Measurements from ENCODE around the gene ITGB1. TPM values are rescaled to one million over a fixed set of nuclear protein-coding genes. Genes with fewer than 3 reads are reported as not detected.
A peak's percentile ranks its signal among the peaks of the same experiment; 100 is the strongest.

ITGB1 gene
- total and polyA plus RNA-seq, 10 of the 15 experiments (the other 5 are each of a cell fraction or from before 2014, with no cell fraction given), result 2.8 to 20.7 (median 10.4) TPM

GRCh38 chr10:32960022-32960421, 2.0 kb upstream of the ITGB1 start:
- Histone ChIP-seq H3K27ac (ENCODE audit: control insufficient read depth, insufficient read depth) (no peak overlapping the region), H4K20me1 (ENCODE audit: control insufficient read depth, insufficient read depth) (no peaks in the 10 kb centered on the region), H2AFZ (ENCODE audit: control insufficient read depth, low read depth, low read length) (no peak overlapping the region), H3K4me1 (ENCODE audit: control insufficient read depth, insufficient read depth, low read length) (peaks cover 20% of the 10 kb centered on the region), H3K4me2 (ENCODE audit: control insufficient read depth, insufficient read depth) (peak overlapping the region; percentile 91), H3K9ac (ENCODE audit: control insufficient read depth, insufficient read depth, low read length) (no peak overlapping the region), H3K27me3 (replicated peaks in 1 of 2; ENCODE audit: control insufficient read depth in 2 of 2, insufficient read depth in 2 of 2, low read length in 1 of 2) (no peaks in the 10 kb centered on the region), H3K79me2 (ENCODE audit: control insufficient read depth, insufficient read depth, low read length) (peaks cover 23% of the 10 kb centered on the region), H3K9me3 (replicated peaks; ENCODE audit: control insufficient read depth, insufficient read depth, low read length) (no peaks in the 10 kb centered on the region), H3K36me3 (ENCODE audit: control insufficient read depth in 2 of 2, insufficient read depth in 2 of 2, low read length in 1 of 2) (no peaks in the 10 kb centered on the region), H3K4me3 (0 out of 2 replicates have a peak overlapping the region, but pooled peaks have one; percentile 93)
- intact Hi-C loops (cut with micrococcal nuclease; ENCODE audit: unreplicated experiment) (no loop called here), in situ Hi-C loops (cut with MboI) (no loop called here)
- WGBS (ENCODE audit: insufficient coverage, insufficient replicate concordance, low lambda C conversion rate, missing lambda C conversion rate), result 69% methylated on average over 4 of the region's 4 CpGs
- CTCF ChIA-PET, result interaction anchor here (1.4 kb wide), 1 partner anchor 12 kb away, joined by 3 read pairs; no protein-coding TSS in a partner anchor
- FAIRE-seq (no peak), ATAC-seq (no peak), DNase-seq (ENCODE audit: low read depth, low spot score) (no peak)
- BruUV-seq (replicated peaks), result no TSS peak
- no peak for TF ChIP-seq POU2F2 (IDR thresholded peaks at IDR 0.05; ENCODE audit: borderline replicate concordance, low read depth, low read length)
- TF ChIP-seq ZNF274 (IDR thresholded peaks at IDR 0.05; ENCODE audit: insufficient read depth, insufficient read length), result no peak
- no peak for TF ChIP-seq GATAD2B (conservative IDR thresholded peaks at IDR 0.05; ENCODE audit: low read depth)
- SMC1A ChIA-PET (ENCODE audit: uncharacterized antibody, unreplicated experiment), result interaction anchor here (1.0 to 1.5 kb wide), 2 partner anchors 9 to 12 kb away, joined by 3 to 4 read pairs; no protein-coding TSS in a partner anchor
- RAD21 ChIA-PET (ENCODE audit: unreplicated experiment), result interaction anchor here (0.6 kb wide), 1 partner anchor 78 kb away, joined by 3 read pairs; no protein-coding TSS in a partner anchor
- POLR2A ChIA-PET, result no interaction called here

- FAIRE-seq (peak; percentile 88), ATAC-seq (peak; percentile 67), DNase-seq (ENCODE audit: low read depth, low spot score) (peak; percentile 53)
- BruUV-seq (replicated peaks), result no TSS peak
- ChIA-PET SMC1A (ENCODE audit: uncharacterized antibody, unreplicated experiment) (interaction anchor here (0.8 to 1.5 kb wide), 3 partner anchors 8 to 50 kb away, joined by 3 to 4 read pairs (median 4); no protein-coding TSS in a partner anchor), RAD21 (ENCODE audit: unreplicated experiment) (interaction anchor here (0.6 kb wide), 1 partner anchor 77 kb away, joined by 3 read pairs; no protein-coding TSS in a partner anchor), CTCF (interaction anchor here (1.4 kb wide), 1 partner anchor 11 kb away, joined by 3 read pairs; no protein-coding TSS in a partner anchor), POLR2A (no interaction called here)
- H3K4me1 ChIP-seq (ENCODE audit: control insufficient read depth, insufficient read depth, low read length), result peaks cover 22% of the 10 kb centered on the region
- H3K9ac ChIP-seq (ENCODE audit: control insufficient read depth, insufficient read depth, low read length), result peak overlapping the region; percentile 89
- H3K4me2 ChIP-seq (ENCODE audit: control insufficient read depth, insufficient read depth), result peak overlapping the region; percentile 91
- in situ Hi-C loops (cut with MboI), result no loop called here
- H4K20me1 ChIP-seq (ENCODE audit: control insufficient read depth, insufficient read depth), result no peaks in the 10 kb centered on the region
- H3K36me3 ChIP-seq (ENCODE audit: control insufficient read depth in 2 of 2, insufficient read depth in 2 of 2, low read length in 1 of 2), result no peaks in the 10 kb centered on the region
- peaks cover 29% of the 10 kb centered on the region for H3K79me2 ChIP-seq (ENCODE audit: control insufficient read depth, insufficient read depth, low read length)
- WGBS (ENCODE audit: insufficient coverage, insufficient replicate concordance, low lambda C conversion rate, missing lambda C conversion rate), result 23% methylated on average over 10 of the region's 10 CpGs
- peak overlapping the region; percentile 90; the same call in 1 of the 2 replicates for H3K27ac ChIP-seq (ENCODE audit: control insufficient read depth, insufficient read depth)
- intact Hi-C loops (cut with micrococcal nuclease; ENCODE audit: unreplicated experiment), result no loop called here
- H2AFZ ChIP-seq (ENCODE audit: control insufficient read depth, low read depth, low read length), result no peak overlapping the region; the same call in 1 of the 2 replicates
- no peaks in the 10 kb centered on the region for H3K27me3 ChIP-seq (replicated peaks in 1 of 2; ENCODE audit: control insufficient read depth in 2 of 2, insufficient read depth in 2 of 2, low read length in 1 of 2)
- H3K4me3 ChIP-seq, result peak overlapping the region; percentile 93
- H3K9me3 ChIP-seq (replicated peaks; ENCODE audit: control insufficient read depth, insufficient read depth, low read length), result no peaks in the 10 kb centered on the region
- peak; percentile 64; the same call in 1 of the 2 replicates for TF ChIP-seq MTA3 (IDR thresholded peaks at IDR 0.05; ENCODE audit: borderline replicate concordance, low read length)
- TF ChIP-seq SPI1 (IDR thresholded peaks at IDR 0.05; ENCODE audit: borderline replicate concordance, insufficient read depth, low read depth, low read length), result no peak
- peak; percentile 53; the same call in 1 of the 2 replicates for TF ChIP-seq PKNOX1 (IDR thresholded peaks at IDR 0.05)
- TF ChIP-seq RUNX3 (IDR thresholded peaks at IDR 0.05; ENCODE audit: low read length), result peak; percentile 80
- peak; percentile 94 for TF ChIP-seq IRF4 (IDR thresholded peaks at IDR 0.05; ENCODE audit: low read depth, low read length)
- no peak for TF ChIP-seq YBX1 (IDR thresholded peaks at IDR 0.05)
- TF ChIP-seq RAD21 (IDR thresholded peaks at IDR 0.05; ENCODE audit: insufficient read depth, low read depth, low read length), result no peak
- TF ChIP-seq TCF12 (IDR thresholded peaks at IDR 0.05; ENCODE audit: low read depth, low read length), result 0 out of 2 replicates have a peak, but pooled peaks have one; percentile 40
- TF ChIP-seq NFXL1 (IDR thresholded peaks at IDR 0.05; ENCODE audit: borderline replicate concordance), result no peak
- peak; percentile 58 to 62; a peak in 2 of 4 replicates for TF ChIP-seq IKZF2 (IDR thresholded peaks at IDR 0.05)
- no peak for TF ChIP-seq ZNF622 (IDR thresholded peaks at IDR 0.05)
- no peak for TF ChIP-seq SP1 (IDR thresholded peaks at IDR 0.05; ENCODE audit: low read depth, low read length)
- no peak for TF ChIP-seq HDGF (IDR thresholded peaks at IDR 0.05)
- no peak for TF ChIP-seq CBX3 (IDR thresholded peaks at IDR 0.05; ENCODE audit: borderline replicate concordance, low read depth)
Measured at GRCh38 chr10:32959006-32959920, 1.2 kb upstream of the ITGB1 start.
